SW 1271 (cell line): ENCODE results near the gene GPR153.
A peak's percentile ranks its signal among the peaks of the same experiment; 100 is the strongest.
"Not testable (repeated sequence)": the region's sequence is repeated elsewhere in the genome, so short reads cannot be mapped to it uniquely, and the experiment has no call there.

Experiments used
- DNase-seq, 2 experiments: peaks; one replicate each; lab custom pipeline; 2025; lab: John Stamatoyannopoulos, UW

The GPR153 gene

DNA sequence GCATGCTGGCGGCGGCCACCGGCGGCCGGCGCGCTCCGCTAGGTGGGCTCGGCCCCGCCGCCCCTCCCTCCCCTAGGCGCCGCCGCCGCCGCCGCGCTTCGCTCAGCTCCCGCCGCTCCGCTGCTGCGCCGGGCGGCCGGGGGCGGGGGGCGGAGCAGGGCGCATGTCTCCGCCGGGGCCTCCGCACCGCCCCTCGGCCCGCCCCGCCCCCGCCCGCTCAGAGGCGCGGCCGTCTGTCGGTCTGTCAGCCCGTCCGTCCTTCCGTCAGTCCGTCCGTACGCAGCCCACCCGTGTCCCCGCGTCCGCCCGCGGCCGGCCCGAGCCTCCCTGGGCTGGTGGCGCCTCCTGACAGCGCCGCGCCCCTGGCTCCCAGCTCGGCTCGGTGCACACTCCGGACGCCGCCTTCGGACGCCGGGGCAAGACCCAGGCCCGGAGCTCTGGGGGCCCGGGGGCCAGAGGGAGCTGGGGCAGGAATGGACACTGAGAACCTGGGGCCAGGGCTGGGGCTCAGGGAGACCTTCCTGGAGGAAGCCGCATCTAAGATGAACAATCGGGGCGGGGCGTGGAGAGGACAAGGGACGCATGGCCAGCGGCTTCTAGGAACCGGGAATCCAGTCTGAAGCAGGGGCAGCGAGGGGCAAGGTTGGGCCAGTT lies at the start of gene GPR153:
GPR153 (minus strand) TSS at position 138 of the 654 bp plus-strand sequence. CDS start 6,193 bp downstream, outside the sequence.
- peak in 1 of 2 experiments; percentile 10 for DNase-seq

DNA sequence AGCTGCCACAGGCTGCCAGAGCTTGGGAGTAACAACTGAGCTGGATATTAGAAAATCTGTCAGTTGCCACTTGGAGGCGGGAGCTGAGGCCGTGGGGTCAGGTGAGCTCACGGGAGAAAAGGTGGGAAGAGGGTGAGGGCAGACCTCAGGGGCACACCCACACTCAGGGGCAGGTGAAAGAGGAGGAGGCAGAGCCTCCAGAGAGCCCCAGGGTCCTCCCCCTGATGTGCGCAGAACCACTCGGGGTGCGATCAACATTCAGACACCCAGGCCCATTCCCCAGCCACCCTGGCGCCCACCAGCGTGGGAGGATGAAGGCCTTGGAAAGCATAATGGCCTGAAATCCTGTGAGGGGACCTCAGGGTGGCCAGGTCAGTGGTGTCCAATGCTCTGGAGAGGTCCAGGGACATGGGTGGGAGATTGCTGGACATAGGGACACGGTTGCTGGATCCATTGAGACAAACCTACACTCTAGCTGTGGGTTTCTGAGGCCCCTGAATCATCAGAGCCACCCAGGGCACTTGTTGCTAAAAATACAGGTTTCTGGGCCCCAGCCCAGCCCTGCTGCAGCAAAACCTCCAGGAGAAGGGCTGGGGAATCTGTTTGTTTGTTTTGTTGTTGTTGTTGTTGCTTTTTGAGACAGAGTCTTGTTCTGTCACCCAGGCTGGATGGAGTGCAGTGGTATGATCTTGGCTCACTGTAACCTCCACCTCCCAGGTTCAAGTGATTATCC lies 49.4 kb upstream of the GPR153 start:
- no peak for DNase-seq

DNA sequence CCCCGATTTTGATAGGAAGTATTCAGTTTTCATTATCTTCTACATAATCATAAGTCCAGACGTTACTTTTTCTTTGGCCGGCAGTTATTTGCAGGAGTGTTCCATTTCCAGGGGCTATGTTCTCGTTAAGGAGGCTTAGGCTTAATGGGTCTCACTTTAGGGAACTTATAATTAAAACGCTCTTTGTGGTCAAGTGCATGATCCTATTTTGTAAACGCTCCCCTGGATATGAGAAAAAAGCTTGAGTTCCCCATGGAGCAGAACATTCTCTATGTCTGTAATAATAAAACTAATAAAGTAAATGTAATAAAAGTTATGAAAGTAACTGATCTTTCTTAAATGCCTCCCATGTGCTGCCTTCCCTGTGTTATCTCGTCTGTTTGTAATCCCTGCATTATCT lies 48.7 kb upstream of the GPR153 start:
- DNase-seq: no peak

DNA sequence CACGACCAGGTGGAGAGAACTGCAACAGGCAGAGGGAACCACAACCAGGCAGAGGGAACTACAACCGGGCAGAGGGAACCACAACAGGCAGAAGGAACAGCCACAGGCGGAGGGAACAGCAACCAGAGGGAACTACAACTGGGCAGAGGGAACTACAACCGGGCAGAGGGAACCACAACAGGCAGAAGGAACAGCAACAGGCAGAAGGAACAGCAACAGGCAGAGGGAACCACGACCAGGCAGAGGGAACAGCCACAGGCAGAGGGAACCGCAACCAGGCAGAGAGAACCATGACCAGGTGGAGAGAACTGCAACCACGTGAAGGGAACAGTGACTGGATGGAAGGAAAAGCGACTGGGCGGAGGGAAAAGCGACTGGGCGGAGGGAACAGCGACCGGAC lies 47.6 kb upstream of the GPR153 start:
- no peak for DNase-seq

DNA sequence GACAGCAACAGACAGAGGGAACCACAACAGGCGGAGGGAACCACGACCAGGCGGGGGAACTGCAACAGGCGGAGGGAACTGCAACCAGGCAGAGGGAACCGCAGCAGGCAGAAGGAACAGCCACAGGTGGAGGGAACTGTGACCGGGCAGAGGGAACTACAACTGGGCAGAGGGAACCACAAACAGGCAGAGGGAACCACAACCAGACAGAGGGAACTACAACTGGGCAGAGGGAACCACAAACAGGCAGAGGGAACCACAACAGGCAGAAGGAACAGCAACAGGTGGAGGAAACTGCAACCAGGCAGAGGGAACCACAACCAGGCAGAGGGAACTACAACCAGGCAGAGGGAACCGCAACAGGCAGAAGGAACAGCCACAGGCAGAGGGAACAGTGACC lies 46.8 kb upstream of the GPR153 start:
- not testable (repeated sequence) for DNase-seq

DNA sequence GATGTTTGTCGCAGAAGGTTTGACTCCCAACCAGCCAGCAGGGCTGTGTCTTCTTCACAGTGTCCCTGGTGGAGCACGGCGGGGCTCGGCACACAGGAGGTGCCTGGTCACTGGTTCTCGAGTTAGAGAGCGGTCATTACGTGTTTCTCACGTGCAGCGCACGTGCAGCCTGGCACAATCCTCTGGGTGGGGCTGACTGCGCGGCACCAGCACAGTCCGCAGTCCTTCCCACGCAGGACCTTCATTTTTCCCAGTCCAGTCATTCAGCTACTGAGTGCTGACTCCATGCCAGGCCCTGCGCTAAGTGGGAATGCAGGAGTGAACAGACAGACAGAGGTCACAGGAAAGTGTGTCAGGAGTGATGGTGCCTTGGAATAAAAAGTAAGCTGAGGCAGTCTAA lies 46.2 kb upstream of the GPR153 start:
- DNase-seq: no peak

DNA sequence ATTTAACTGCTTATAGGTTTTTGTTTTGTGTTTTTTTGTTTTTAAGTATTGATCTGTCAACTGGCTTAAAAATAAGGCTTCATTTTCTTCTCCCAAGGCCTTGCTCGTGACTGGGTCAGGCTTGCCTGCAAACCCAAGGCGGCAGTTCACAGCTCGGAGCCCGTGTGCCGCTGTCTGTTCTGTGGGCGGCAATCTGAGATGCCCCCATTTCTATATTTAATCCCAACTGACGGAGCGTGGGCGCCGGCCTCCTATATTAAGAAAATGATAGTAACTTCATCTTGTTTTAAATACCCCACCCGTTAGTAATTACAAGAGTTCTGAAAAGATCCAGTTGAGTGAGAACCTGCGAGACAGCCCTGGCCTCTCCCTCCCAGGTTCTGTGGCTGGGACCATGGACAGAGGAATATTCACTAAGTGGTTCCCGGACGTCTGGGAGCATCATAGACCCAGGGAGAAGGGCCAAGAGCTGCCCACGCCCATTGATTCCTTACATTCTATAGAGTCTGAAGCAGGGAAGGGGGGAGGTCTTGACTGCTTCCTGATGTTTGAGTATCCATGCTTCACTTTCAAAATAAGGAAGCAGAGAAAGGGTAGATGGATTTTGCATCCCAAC lies 42.6 kb upstream of the GPR153 start:
- no peak for DNase-seq

DNA sequence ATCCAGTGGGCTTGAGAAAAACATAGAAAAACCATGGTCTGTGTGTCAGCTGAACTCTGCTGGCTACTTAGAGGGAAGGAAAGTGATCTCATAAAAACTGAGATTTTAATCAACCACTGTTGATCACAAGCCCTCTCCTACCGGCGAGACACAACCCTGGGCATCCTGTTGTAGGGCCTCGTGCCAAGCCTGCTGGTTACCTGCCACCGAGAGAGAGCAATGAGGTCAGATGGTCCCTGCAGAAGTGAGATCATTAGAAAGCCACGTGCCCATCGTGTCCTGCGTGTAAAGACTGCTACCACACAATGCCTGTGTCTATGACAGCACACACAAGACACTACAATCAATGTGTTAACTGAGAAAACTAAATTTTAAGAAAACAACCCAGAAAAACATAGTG lies 41.7 kb upstream of the GPR153 start:
- no peak for DNase-seq

DNA sequence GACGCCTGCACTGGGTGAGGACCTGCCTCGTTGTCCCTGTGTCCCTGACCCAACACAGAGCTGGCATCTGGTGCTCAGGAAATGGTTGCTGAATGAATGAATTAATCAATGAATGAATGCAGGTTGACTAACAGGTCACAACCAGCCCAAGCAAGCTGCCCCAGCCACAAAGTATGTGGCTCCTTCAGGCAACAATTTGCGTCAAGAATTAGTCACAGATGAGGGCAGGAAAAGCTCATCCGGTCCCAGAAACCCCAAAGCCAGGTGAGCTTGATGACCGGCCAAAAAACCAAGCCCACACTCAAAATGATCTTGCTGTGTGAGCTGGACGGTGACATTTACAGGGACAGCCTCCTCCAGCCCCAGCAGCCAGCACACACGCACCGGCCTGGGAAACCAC lies 40.6 kb upstream of the GPR153 start:
- DNase-seq: no peak

DNA sequence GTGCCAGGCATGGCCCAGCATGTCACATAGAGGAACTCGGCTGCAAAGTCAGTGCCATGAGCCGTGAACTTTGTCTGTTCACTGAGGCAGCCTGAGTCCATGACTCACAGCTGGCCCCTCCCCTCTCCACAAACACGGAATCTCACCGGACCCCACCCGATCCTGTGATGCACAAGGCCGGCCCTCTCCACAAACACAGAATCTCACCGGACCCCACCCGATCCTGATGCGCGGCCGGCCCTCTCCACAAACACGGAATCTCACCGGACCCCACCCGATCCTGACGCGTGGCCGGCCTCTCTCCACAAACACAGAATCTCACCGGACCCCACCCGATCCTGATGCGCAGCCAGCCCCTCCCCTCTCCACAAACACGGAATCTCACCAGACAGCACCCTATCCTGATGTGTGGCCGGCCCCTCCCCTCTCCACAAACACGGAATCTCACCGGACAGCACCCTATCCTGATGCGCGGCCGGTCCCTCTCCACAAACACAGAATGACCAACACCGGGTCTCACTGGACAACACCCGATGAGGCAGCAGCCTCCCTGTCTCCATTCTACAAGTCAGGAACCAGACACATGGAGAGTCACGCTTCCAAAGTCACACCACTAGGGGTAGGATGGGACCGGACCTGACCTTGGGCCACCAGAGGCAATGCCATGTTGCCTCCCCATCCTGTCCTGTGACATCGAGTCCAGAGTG lies 39.6 kb upstream of the GPR153 start:
- DNase-seq: no peak

DNA sequence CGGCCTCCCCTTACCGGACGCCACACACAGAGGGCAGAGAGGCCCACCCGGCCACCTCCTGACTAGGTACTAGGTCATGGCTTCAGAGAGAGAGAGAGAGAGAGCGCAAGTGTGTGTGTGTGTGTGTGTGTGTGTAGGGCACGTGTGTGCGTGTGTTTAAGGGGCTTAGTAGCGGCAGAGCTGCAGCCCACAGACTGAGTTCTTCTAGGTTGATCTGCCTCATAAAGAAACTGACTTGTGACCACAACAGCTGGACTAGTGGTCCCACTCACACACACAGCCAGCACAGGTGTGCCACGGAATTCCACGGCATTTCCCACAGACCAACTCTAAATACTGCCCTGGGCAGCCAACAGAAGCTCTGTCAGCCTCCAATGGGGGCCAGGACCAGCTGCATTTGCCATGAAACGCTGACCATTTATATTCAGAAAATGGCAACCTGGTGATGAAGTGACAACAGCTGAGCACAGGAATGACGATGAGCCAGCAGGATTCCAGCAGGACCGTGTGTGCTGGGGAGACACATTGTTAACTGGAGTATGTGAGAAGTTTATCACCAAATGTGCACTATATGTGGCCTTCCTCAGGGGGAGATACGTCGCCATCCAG lies 38.8 kb upstream of the GPR153 start:
- DNase-seq: no peak

DNA sequence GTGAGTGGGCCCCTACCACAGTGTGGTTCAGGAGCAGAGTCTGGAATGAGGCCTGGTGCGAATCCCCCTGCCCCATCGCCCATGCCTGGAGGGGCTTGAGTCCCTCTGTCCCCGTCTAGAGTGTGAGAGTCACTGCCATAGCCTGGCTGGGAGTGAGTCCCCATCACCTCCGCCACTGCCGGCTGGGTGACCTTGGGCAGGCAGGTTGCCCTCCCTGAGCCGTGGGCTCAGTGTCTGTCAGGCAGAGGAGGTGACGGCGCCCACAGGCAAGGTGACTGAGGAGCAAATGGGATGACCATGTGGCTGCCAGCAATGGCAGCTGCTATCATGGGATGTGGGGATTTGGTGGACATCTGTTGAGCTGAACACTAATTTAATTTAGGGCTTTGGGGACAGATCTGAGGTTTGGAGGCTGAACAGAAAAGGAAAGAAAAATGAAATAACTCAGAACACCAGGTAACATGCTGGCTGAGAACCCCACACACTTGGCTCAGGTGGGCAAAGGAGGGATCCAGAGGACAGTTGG lies 38.1 kb upstream of the GPR153 start:
- no peak for DNase-seq

DNA sequence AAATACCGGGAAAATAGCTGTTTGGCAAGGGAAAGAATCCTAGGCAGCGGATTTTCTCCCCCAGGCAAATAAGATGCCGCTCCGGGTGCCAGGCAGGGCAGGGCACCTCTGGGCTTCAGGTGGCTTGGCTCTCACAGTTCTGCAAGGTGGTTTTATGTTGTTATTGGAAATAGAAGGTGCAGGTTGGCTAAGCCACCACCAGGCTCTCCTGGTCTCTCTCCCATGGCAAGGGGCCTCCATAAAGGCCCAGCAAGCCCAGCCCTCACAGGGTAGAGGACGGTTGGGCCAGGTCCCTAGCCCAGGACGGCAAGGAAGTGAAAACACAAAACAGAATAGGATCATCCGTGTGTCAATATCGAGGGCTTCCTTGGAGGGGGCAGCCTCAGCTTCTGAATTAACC lies 37.6 kb upstream of the GPR153 start:
- DNase-seq: no peak

DNA sequence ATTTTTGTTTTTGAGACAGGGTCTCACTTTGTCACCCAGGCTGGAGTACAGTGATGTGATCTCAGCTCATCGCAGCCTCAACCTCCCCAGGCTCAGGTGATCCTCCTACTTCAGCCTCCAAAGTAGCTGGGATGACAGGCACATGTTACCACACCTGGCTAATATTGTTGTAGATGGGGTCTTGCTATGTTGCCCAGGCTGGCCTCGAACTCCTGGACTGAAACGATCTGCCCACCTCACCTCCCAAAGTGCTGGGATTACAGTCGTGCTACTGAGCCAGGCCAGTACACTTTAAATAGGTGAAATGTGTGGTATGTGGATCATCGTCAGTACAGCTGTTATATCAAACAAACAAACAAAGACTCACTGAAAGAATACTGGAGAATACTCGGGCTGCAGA lies 35.0 kb upstream of the GPR153 start:
- DNase-seq: no peak

DNA sequence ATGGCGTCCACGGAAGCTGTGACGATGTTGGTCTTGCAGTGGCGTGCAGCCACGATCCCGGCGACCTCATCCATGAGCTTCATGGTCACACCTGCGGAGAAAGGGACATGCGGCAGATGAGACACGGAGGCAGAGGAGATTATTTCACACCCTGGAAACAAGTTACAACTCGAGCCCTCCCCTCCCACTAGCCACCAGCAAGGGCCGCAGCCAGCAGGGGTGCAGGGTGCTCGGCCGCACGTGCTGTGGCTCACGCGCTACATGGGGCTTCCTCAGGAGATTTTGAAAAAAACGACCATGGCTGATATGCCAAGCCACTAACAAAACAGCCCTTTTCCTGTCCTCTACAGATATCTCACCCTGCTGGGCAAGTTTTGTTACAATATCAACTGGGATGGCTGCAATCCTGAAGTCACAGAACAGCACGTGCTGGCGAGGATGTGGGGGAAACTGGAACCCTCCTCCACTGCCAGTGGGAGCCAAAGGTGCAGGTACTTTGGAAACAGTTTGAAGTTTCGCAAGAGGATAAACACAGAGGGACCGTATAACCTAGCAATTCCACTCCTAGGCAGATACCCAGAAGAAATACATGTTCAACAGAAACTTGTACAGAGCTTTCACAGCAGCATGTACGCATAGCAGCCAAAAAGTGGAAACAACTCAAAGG lies 34.1 kb upstream of the GPR153 start:
- DNase-seq: no peak

DNA sequence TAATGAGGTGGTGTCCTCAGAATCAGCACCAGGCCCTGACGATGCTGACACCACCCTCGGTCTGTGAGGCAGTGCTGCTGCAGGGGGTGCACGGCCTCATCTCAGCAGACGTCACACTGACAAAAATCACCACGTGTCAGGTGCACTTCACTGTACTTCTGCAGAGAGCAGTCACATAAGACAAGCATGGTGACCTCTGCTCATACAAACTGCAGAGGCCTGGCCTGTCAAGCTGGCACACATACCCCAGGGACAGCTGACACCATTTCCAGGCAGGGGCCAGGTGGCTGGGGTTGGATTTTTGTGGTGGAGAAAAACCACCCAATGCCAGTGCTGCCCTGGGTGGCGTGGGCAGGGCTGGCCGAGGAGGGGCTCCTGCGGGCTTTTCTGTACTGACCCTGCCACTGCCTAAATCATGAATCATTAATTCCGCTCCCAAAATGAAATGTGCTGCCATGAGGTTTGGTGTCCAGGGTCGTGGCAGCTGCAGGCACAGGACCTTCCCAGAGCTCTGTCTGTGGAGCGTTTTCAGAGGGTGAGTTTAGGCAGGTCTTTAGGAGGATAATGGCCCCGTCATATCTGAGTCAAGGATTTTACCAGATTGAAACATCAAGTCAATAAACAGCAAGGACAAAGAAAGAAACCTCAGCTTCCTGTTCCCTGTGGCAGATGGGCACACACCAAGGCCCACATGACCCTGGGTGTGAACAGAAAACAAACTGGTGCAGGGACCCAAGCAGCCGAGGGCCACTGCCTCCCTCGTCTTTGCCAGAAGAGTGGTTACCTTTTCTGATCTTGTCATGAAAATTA lies 33.4 kb upstream of the GPR153 start:
- no peak for DNase-seq

DNA sequence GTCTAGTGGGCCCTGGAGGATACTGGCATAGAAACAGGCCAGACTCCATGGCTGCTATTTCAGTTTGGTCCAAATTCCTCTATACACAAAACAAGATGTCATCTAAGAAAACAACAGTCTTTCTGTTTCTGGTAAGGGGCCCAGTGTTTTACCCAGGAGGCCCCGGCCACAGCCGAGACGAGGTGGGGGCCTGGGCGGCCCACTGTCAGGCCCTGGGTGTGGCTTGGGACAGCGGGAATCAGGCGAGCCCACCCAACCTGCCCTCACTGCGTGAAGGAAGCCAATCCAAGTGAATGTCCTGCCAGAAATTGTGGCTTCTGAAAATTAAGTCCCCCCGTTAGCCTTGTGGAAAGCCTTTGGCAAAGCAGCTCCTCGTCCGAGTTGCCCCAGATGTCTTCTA lies 31.2 kb upstream of the GPR153 start:
- no peak for DNase-seq

DNA sequence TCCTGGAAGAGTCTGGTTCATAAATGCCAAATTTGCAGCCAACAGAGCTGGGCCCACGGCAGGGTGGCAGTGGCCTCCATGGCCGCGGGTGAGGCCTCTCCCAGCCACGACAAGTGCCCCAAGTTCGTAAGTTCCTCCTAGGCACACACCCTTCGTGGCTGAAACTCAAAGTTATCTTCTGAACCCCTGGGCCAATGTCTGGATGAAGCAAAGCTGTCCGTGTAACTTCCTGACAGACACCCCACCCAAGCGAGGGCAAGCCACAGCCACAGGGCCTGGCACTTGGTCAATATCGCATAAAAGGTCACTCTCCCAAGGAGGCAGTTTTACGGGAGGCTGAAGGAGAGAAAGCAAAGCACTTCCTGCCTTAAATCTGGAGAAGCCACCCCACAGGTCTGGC lies 27.8 kb upstream of the GPR153 start:
- no peak for DNase-seq

DNA sequence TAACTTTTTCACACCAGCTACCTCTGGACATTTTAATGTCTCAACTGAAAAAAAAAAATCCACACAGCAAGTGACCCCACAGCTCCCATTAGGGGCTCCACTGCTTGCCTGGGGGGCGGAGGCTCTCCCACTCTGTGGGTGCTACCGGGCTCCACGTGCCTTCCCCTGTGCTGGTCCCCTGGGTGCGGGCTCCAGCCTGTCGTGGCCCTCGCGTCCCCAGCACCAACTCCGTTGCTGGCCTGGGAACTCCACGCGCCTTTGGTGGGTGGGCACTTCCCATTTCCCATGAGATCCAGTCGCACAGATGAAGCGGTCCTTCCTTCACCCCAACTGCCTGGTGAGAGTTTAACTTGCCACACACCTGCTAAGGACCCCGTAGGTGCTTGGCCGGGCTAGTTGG lies 27.1 kb upstream of the GPR153 start:
- no peak for DNase-seq

DNA sequence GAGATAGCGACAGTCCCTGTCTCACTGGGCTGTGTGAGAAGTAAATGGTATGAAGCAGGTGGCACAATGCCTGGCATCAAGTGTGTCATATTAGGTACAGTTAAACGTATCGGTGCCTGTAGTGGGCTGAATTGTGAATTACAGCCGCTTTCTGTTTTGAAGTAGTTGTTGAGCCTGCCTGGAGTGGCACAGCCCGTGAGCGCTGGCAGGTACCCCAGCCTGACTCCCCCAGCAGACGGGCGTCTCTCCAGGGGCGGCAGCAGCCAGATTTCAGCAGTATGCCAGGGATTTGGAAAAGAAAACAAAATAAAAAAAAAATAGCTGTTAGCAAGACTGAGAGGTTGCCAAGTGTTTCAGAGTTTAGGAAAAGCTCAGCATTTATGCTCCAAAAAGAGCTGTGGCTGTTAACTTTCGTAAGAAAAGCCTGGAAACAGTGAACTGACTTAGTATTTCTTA lies 26.6 kb upstream of the GPR153 start:
- DNase-seq: no peak

DNA sequence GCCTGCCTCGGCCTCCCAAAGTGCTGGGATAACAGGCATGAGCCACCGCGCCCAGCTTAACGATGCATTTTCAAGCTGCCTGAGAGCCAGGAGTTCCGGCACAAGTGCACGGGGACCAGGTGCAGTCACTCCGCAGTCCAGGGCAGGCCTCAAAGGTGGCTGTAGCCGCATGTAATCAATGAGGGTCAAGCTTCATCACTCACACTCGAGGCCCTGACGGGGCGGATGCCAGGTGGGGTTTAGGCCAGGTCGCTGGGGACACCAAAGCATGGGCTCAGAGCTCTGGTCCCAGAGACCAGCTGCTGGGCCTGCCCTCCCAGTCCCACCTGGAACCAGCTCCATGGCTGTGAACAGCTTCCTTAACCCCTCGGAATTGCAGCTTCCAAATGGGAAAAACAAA lies 26.1 kb upstream of the GPR153 start:
- no peak for DNase-seq
